ENCODE measurements around the gene C4orf50.

C4orf50 gene

GRCh38 chr4:5881340-5881739, 136.9 kb downstream of the C4orf50 start:
- no peak for TF ChIP-seq CTCF (IDR thresholded peaks at IDR 0.05; ENCODE audit: low read depth, low read length, missing control alignments)
- DNase-seq (ENCODE audit: low read depth): no peak
- no peak overlapping the region for H3K4me3 ChIP-seq (ENCODE audit: low read depth, low read length)
- in situ Hi-C loops (cut with HindIII; ENCODE audit: low sequenced_read_pairs): no loop called here

GRCh38 chr4:5878359-5878758, 139.9 kb downstream of the C4orf50 start:
- no peak for TF ChIP-seq CTCF (IDR thresholded peaks at IDR 0.05; ENCODE audit: low read depth, low read length, missing control alignments)
- DNase-seq (ENCODE audit: low read depth): no peak
- in situ Hi-C loops (cut with HindIII; ENCODE audit: low sequenced_read_pairs): no loop called here

GRCh38 chr4:5877392-5877791, 140.8 kb downstream of the C4orf50 start:
- TF ChIP-seq CTCF (IDR thresholded peaks at IDR 0.05; ENCODE audit: low read depth, low read length, missing control alignments): no peak
- H3K4me3 ChIP-seq (ENCODE audit: low read depth, low read length): no peak overlapping the region
- no peak for DNase-seq (ENCODE audit: low read depth)
- in situ Hi-C loops (cut with HindIII; ENCODE audit: low sequenced_read_pairs): no loop called here

More at GRCh38 chr4:5878359-5878758, 139.9 kb downstream of the C4orf50 start:
- no peak overlapping the region for H3K4me3 ChIP-seq (ENCODE audit: low read depth, low read length)

GRCh38 chr4:5874811-5875449, 143.3 kb downstream of the C4orf50 start:
- in situ Hi-C loops (cut with HindIII; ENCODE audit: low sequenced_read_pairs): no loop called here
- H3K4me3 ChIP-seq (ENCODE audit: low read depth, low read length): no peak overlapping the region
- TF ChIP-seq CTCF (IDR thresholded peaks at IDR 0.05; ENCODE audit: low read depth, low read length, missing control alignments): no peak
- peak; percentile 66 for DNase-seq (ENCODE audit: low read depth)

GRCh38 chr4:5870701-5871100, 147.5 kb downstream of the C4orf50 start:
- no peak for DNase-seq (ENCODE audit: low read depth)
- H3K4me3 ChIP-seq (ENCODE audit: low read depth, low read length): no peak overlapping the region
- in situ Hi-C loops (cut with HindIII; ENCODE audit: low sequenced_read_pairs): no loop called here
- no peak for TF ChIP-seq CTCF (IDR thresholded peaks at IDR 0.05; ENCODE audit: low read depth, low read length, missing control alignments)

GRCh38 chr4:5869966-5870619, 148.1 kb downstream of the C4orf50 start:
- in situ Hi-C loops (cut with HindIII; ENCODE audit: low sequenced_read_pairs): no loop called here
- DNase-seq (ENCODE audit: low read depth): no peak
- no peak overlapping the region for H3K4me3 ChIP-seq (ENCODE audit: low read depth, low read length)
- no peak for TF ChIP-seq CTCF (IDR thresholded peaks at IDR 0.05; ENCODE audit: low read depth, low read length, missing control alignments)

All from astrocyte of the cerebellum (primary cell).